ENCODE measurements around the gene ZBTB38. TPM values are rescaled to one million over a fixed set of nuclear protein-coding genes. Genes with fewer than 3 reads are reported as not detected.

ZBTB38 gene
- total RNA-seq, 2 experiments from 2014 or later: 8.4 to 12.4 TPM

- no peak overlapping the region for H3K27ac ChIP-seq (ENCODE audit: low read depth, low read length, poor library complexity, severe bottlenecking)
- no peaks in the 10 kb centered on the region for H3K36me3 ChIP-seq (ENCODE audit: insufficient read depth, low read length)
- no peaks in the 10 kb centered on the region for H3K9me3 ChIP-seq (ENCODE audit: low read length)
- H3K4me2 ChIP-seq (ENCODE audit: low read length): no peak overlapping the region
- ChIA-PET CTCF (ENCODE audit: unreplicated experiment) (no interaction called here), POLR2A (interaction anchor here (0.7 to 0.9 kb wide), 2 partner anchors 16 to 126 kb away, joined by 3 read pairs; no protein-coding TSS in a partner anchor)
- TF ChIP-seq CTCF (conservative IDR thresholded peaks at IDR 0.05; ENCODE audit: low read length) (no peak), EZH2phosphoT487 (IDR thresholded peaks at IDR 0.05; ENCODE audit: borderline replicate concordance, low read depth, low read length) (no peak)
- no peak overlapping the region for H2AFZ ChIP-seq (ENCODE audit: low read length)
- no TSS peak for BruUV-seq (replicated peaks)
- no peaks in the 10 kb centered on the region for H3K4me1 ChIP-seq (ENCODE audit: insufficient read depth, low read length, poor library complexity, severe bottlenecking)
- H3K4me3 ChIP-seq (ENCODE audit: low read depth, low read length, poor library complexity, severe bottlenecking): no peak overlapping the region
- no peaks in the 10 kb centered on the region for H3K9me2 ChIP-seq (ENCODE audit: insufficient read depth, low read length)
- no peak for DNase-seq (ENCODE audit: low spot score)
- intact Hi-C loops (cut with micrococcal nuclease; ENCODE audit: unreplicated experiment): no loop called here
- H4K20me1 ChIP-seq (ENCODE audit: insufficient read depth, low read length): no peaks in the 10 kb centered on the region
- H3K79me2 ChIP-seq (ENCODE audit: insufficient read depth, low read depth, low read length): no peaks in the 10 kb centered on the region
Measured at GRCh38 chr3:141330718-141331376, 37.5 kb upstream of the ZBTB38 start.

- ChIA-PET POLR2A (interaction anchor here (0.5 to 0.9 kb wide), 2 partner anchors 9 to 17 kb away, joined by 3 to 4 read pairs; no protein-coding TSS in a partner anchor), CTCF (ENCODE audit: unreplicated experiment) (no interaction called here)
- no peak overlapping the region for H3K27ac ChIP-seq (ENCODE audit: low read depth, low read length, poor library complexity, severe bottlenecking)
- H3K9me3 ChIP-seq (ENCODE audit: low read length): no peaks in the 10 kb centered on the region
- H3K9me2 ChIP-seq (ENCODE audit: insufficient read depth, low read length): no peaks in the 10 kb centered on the region
- H3K4me2 ChIP-seq (ENCODE audit: low read length): no peak overlapping the region
- intact Hi-C loops (cut with micrococcal nuclease; ENCODE audit: unreplicated experiment): no loop called here
- no peaks in the 10 kb centered on the region for H3K79me2 ChIP-seq (ENCODE audit: insufficient read depth, low read depth, low read length)
- no peak overlapping the region for H3K4me3 ChIP-seq (ENCODE audit: low read depth, low read length, poor library complexity, severe bottlenecking)
- no TSS peak for BruUV-seq (replicated peaks)
- no peak overlapping the region for H2AFZ ChIP-seq (ENCODE audit: low read length)
- H3K36me3 ChIP-seq (ENCODE audit: insufficient read depth, low read length): no peaks in the 10 kb centered on the region
- TF ChIP-seq EZH2phosphoT487 (IDR thresholded peaks at IDR 0.05; ENCODE audit: borderline replicate concordance, low read depth, low read length): no peak
- TF ChIP-seq CTCF (conservative IDR thresholded peaks at IDR 0.05; ENCODE audit: low read length): no peak
- peaks cover 2% of the 10 kb centered on the region for H3K4me1 ChIP-seq (ENCODE audit: insufficient read depth, low read length, poor library complexity, severe bottlenecking)
- no peak for DNase-seq (ENCODE audit: low spot score)
- no peaks in the 10 kb centered on the region for H4K20me1 ChIP-seq (ENCODE audit: insufficient read depth, low read length)
Measured at GRCh38 chr3:141331377-141332318, 36.7 kb upstream of the ZBTB38 start.

Data from OCI-LY7 (cell line).